LHCN-M2 (cell line): ENCODE measurements around the gene SLC25A39. TPM values are rescaled to one million over a fixed set of nuclear protein-coding genes. Genes with fewer than 3 reads are reported as not detected.
A peak's percentile ranks its signal among the peaks of the same experiment; 100 is the strongest.
"Not testable (repeated sequence)": the region's sequence is repeated elsewhere in the genome, so short reads cannot be mapped to it uniquely, and the experiment has no call there.

ENCODE experiments used
- DNase-seq: peaks from one replicate; pipeline ENCODE4 v3.0.0-alpha.2; 2012; ENCODE audit warnings: low read depth
- total RNA-seq: library from RNA; depleted of rRNA; stranded (reverse); fragments of >200 nt; gene quantifications from 2 replicates; pipeline ENCODE4 v1.2.3, GENCODE V29; 2014

The SLC25A39 gene
- total RNA-seq, 1 experiment from 2014 or later = 113 TPM

DNA sequence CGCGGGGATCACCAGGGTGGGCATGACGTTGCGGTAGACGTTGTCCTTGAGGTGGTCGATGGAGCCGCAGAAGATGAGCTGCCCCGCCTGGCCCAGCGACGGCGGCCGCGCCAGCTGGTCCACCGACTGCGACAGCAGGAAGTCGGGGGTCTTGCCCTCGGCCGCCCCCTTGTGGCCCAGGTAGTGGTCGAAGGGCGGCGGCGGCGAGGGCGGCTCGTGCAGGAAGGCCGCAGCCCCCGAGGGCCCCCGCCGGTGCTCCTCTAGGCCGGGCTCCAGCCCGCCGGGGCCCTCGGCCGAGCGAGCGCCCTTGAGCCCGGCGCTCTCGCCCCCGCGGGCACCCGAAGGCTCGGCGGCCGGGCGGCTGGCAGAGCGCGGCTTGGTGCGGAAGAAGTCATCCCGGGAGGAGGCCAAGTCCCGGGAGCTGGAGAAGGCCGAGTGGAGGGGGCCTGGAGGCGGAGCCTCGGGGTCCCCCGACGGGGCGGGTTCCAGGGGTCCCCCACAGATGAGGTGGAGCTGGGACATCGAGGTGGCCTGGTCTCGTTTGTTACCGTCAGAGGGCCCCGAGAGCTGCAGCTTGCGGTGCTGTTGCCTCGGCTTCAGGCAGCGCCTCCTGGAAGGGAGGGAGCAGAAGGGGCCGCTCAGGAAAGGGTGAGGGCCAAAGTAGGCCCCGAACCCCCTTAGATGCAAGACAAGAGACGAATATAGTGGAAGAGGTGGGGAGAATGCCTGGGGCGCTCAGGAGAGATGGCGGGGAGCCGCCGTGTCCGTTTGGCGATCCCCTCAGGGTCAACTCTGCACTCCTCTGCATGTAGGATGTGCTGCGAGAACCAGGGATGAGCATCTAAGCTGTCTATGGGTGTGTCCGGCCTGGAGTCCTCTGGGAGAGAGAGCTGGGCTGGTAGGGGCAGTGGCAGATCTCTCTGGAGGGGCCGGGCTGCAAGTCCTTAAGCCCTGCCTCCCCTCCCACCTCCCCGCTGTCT is 30.2 kb upstream of the SLC25A39 start:
- no peak for DNase-seq

DNA sequence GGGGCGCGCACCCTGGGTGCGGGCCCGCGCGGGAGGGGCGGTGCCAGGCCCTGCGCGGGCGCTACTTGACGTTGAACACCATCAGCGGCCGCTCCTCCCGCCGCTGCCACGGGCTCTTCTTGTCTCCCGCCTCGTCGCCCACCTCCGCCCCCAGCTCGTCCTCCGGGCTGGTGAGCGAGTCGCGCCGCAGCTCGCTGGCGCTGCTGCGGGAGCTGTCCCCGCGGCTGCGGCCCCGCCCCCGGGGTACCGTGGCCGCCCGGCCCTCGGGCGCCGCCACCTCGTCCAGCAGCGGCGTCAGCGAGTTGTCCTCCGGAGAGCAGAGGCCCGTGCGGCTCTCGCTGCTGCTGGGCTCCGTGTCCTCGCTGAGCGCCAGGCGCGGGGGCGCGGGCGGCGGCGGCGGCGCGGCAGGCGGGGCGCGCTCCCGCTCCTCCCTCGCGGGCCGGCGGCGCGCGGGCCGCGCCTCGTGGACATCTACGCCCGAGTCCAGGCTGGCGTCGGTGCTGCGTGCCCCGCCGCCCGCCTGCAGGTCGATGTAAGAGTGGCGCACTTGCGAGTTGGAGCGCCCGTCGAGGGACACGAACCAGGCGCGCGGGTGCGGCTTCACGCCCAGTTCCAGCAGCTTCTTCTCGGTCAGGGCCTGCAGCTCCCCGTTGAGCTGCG is 29.2 kb upstream of the SLC25A39 start:
- no peak for DNase-seq

DNA sequence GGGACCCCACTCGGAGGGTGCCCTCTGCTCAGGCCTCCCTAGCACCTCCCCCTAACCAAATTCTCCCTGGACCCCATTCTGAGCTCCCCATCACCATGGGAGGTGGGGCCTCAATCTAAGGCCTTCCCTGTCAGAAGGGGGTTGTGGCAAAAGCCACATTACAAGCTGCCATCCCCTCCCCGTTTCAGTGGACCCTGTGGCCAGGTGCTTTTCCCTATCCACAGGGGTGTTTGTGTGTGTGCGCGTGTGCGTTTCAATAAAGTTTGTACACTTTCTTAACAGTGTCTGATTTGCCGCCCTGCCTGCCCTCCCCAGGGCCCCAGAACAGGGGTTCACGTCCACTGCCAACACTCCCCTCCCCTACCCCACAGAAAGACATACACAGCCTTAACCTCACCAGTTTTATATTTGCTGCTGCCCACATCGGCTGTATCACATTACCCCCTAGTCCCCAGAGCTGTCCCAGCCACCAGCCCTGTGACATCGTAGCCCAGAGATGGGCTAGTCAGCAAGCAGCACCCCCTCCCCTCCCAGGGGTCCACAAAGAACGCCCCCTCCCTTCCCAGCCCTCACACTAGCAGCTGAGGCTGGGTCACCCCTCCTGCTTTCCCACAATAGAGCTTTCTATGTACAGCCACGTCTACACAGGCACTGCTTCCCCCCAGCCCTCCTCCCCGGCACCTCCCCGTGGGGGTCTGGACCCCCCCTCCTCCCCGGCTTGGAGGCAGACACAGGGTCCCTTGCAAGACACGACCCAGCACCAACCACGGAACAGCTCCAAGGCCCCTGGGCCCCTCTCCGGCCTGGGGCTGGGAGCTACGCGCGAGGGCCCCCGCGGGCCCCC is 28.4 kb upstream of the SLC25A39 start:
- no peak for DNase-seq

- no peak for DNase-seq
These were observed 27.6 kb upstream of the SLC25A39 start for GRCh38 chr17:44351961-44352827.

DNA sequence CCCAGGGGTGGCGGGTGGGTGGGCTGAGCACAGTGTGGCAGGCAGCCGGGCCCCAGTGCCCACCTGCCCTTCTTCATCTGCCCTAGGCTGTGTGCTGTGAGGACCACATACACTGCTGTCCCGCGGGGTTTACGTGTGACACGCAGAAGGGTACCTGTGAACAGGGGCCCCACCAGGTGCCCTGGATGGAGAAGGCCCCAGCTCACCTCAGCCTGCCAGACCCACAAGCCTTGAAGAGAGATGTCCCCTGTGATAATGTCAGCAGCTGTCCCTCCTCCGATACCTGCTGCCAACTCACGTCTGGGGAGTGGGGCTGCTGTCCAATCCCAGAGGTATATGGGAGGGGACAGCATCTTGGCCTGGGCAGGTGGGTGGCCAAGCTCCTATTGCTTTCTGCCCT is 26.8 kb upstream of the SLC25A39 start:
- no peak for DNase-seq

DNA sequence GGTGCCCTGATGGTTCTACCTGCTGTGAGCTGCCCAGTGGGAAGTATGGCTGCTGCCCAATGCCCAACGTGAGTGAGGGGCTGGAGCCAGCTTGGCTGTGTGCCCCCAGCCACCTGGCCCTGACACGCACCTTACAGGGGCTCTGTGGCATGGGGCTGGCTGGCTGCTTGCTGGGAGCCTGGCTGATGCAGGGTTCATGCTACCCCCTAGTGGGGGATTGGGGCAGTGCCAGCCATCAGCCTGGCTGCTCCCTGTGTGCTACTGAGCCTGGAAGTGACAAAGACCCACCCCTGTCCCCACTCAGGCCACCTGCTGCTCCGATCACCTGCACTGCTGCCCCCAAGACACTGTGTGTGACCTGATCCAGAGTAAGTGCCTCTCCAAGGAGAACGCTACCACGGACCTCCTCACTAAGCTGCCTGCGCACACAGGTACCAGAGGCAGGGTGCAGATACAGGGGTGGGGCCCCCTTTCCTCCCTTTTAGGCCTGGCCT is 26.2 kb upstream of the SLC25A39 start:
- DNase-seq = peak; percentile 26

- DNase-seq = no peak
These were observed 25.0 kb upstream of the SLC25A39 start for GRCh38 chr17:44349553-44350070.

GRCh38 chr17:44348988-44349364 is 24.4 kb upstream of the SLC25A39 start:
- no peak for DNase-seq

DNA sequence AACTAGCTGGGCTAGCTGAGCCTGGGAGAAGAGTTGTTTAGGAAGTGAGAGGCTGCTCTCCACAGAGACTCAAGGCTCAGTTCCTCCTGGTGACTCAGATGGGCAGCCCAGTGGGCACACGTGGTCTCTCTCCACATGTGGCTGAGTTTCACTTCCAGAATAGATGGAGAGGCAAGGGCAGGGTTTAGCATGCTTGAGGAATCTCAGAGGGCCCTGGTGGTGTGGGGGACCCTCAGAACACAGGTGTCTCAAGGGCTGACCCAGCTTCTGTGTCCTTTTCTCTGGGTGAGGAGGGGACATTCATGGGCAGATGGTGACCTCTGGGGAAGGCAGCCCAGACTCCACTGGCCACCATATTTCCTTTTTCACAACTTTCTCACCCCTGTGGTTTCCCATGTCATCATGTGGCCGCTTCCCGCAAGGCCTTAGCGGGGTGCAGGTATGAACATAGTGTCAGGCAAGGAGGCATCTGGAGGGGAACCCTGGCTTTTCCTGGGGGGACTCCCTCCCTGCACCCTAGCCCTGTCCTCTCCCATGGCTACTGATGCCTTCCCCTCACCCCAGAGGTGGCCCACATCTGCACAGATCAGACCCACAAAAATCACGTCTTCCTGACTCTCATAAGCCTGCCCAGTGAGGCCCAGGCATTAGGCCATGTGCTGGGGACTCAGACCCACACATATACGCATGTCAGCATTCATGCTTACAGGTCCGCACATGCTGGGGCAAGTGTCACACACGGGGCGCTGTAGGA is 23.8 kb upstream of the SLC25A39 start:
- peak; percentile 66 for DNase-seq

DNA sequence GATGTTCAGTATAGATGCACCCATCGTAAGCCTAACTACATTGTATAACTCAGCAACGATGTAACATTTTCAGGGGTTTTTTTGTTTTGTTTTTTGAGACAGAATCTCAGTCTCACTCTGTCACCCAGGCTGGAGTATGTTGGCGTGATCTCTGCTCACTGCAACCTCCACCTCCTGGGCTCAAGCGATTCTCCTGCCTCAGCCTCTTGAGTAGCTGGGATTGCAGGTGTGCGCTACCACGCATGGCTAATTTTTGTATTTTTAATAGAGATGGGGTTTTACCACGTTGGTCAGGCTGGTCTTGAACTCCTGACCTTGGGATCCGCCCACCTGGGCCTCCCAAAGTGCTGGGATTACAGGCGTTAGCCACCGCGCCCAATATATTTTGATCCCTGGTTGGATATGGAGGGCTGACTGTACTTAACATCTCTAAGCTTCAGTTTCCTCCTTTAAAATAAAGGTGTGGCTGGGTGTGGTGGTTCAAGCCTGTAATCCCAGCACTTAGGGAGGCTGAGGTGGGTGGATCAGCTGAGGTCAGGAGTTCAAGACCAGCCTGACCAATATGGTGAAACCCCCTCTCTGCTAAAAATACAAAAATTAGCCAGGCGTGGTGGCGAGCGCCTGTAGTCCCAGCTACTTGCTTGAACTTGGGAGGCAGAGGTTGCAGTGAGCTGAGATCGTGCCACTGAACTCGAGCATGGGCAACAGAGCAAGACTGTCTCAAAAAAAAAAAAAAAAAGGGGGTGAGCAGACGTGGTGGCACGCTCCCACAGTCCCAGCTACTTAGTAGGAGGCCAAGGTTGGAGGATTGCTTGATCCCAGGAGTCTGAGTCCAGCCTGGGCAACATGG is 22.8 kb upstream of the SLC25A39 start:
- DNase-seq = not testable (repeated sequence)

DNA sequence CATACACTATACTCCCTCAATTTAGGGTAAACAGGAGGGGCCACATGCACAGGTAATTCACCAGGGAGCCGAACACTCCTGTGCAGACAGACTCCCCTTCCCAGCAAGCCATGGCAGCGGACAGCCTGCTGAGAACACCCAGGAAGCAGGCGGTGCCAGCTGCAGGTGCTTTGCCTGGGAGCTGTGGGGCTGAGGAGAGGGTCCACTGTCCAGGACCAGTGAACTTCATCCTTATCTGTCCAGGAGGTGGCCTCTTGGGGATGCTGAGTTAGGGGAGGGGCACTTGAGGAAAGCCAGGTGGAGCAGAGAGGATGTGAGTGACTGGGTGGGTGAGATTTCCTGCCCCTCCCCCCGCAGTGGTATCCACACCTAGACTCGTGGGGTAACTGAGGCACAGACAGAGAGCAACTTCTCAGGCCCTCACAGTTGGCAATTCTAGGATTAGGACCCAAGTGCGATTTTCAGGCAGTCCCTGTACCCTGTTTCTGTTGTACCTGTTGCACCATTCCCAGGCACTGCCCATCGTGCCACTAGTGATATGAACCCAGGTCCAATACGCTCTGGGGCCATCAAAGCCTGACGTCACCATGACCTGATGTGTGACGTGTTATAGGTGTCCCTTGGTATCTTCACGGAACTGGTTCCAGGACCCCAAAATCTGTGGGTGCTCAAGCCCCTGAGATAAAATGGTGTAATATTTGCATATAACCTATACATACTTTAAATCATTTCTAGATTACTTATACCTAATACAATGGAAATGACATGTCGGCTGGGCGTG is 21.6 kb upstream of the SLC25A39 start:
- DNase-seq = no peak

DNA sequence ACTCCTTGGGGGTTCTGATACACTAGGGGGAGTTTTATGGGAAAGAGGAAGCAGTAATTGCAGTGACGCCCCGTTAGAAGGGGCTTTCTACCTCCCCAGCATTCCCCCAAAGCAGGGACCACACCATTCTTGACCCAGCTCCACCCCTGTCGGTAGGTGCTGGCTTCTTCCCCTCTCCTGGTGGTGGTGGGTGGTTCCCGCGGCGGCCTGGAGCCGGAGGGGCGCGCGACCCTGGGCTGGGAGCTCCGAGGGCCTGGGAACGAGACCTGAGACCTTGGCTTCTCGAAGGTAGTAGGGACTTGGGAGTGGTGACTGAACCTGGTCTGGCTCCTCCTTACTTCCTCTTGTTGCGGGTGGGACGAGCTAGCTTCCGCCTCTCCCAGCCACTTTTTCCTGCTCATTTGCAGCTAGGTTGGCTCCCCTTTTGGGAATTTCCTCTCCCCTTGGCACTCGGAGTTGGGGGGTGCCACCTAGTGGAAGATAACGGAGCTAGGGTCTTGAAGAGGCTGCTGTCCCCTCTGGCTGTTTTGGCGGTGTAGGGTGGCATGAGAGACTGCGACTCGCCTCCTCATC is 20.9 kb upstream of the SLC25A39 start:
- DNase-seq = peak; percentile 74

- peak; percentile 99 for DNase-seq
These were observed 20.4 kb upstream of the SLC25A39 start, which contains the start of gene GRN for GRCh38 chr17:44344939-44345453. TSS of gene GRN (plus strand) at chr17:44345302. CDS start at chr17:44349165, 3,863 bp downstream.

GRCh38 chr17:44343510-44344209 is 19.0 kb upstream of the SLC25A39 start:
- DNase-seq = no peak

DNA sequence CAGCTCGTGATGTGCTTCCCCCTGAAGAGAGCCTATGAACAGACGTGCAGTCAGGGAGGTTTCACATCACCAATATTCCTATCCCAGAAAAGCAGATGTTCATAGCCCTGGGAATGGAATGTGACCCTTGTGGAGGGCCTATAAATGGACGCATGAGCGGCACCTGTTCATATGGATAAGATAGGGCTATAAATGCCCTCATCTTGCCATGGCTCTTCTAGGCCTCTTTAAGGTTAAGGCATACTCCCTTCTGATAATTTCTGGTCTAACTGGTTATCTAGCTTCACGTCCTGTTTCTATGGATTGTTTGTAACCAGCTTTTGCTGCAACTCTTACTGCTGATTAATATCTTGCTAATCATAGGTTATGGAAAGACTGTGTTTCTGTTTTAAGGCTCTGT is 15.9 kb upstream of the SLC25A39 start:
- DNase-seq = not testable (repeated sequence)

DNA sequence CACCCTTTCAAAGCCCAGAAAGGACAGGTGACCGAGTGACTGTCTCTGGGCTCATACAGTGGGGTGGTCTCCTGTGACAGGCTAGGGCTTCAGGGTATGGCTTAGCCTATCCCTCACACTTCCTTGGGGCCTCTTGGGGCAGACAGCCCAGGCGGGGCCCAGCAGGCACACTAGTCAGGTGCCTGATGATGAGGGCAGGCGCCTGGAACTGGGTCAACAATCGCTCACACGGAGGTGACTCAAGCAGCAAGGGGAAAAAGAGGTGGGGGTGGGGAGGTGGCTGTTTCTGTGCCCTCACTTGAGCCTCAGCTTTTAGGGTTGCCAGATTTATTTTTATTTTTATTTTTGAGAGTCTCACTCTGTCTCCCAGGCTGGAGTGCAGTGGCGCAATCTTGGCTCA is 14.1 kb upstream of the SLC25A39 start:
- DNase-seq = no peak

DNA sequence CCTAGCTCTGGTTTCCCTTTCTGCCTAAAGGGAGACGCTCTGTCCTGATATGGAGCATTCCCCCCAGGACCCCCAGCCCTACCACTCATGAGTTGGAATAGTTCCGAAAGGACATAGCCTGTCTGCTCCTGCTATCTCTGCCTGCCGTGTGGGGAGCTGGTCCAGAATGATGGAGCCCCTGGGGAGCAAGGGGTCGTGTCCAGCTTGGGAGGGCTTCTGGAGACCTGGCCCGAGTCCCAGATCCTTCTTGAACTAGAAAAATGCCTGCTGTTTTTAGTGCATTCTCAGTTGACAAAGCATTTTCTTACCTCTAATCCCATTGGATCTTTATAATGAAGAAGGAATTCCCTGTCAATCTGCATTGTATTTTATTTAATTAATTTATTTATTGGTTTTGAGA is 11.3 kb upstream of the SLC25A39 start:
- no peak for DNase-seq
